CD4-positive, CD25-positive, alpha-beta regulatory T cell (primary cell): Measurements from ENCODE around the gene ALX1. TPM values are rescaled to one million over a fixed set of nuclear protein-coding genes. Genes with fewer than 3 reads are reported as not detected.

Experiments
- ATAC-seq, 2 donors: fragments of 150-1000 bp; cut with Tn5 transposase; one replicate each; pipeline ENCODE4 v1.10.0; 2021; ENCODE audit warnings: low read depth in 2 of 2, moderate number of reproducible peaks in 2 of 2, moderate library complexity in 1 of 2
- DNase-seq, 3 donors: peaks; one replicate each; pipeline versions ENCODE4 v3.0.0 to v3.0.0-alpha.2; 2012 to 2022; ENCODE audit warnings: mixed read lengths in 1 of 3
- H3K27ac ChIP-seq: one replicate; pipeline ENCODE4 v1.7.0; 2013; ENCODE audit warnings: mild to moderate bottlenecking, low read length; ENCODE audit not compliant: insufficient read depth, poor library complexity, severe bottlenecking
- H3K27me3 ChIP-seq: one replicate; pipeline ENCODE4 v1.7.0; 2013; ENCODE audit warnings: low read length; ENCODE audit not compliant: control insufficient read depth, insufficient read depth
- H3K36me3 ChIP-seq: one replicate; pipeline ENCODE4 v1.7.0; 2013; ENCODE audit warnings: mild to moderate bottlenecking, low read length, moderate library complexity; ENCODE audit not compliant: control insufficient read depth, insufficient read depth
- H3K4me1 ChIP-seq: 2 replicates; pipeline ENCODE4 v1.7.0; 2013; ENCODE audit warnings: mild to moderate bottlenecking, low read length; ENCODE audit not compliant: insufficient read depth, control insufficient read depth, poor library complexity, severe bottlenecking
- H3K4me3 ChIP-seq: one replicate; pipeline ENCODE4 v1.7.0; 2013; ENCODE audit warnings: low read depth, mild to moderate bottlenecking, low read length, moderate library complexity
- H3K9me3 ChIP-seq, 2 experiments: 1 replicate in 1 of 2; 2 replicates in 1 of 2; pipeline ENCODE4 v1.7.0; 2013; ENCODE audit warnings: low read length in 2 of 2, mild to moderate bottlenecking in 1 of 2, moderate library complexity in 1 of 2; ENCODE audit not compliant: control insufficient read depth in 2 of 2
- H3K27ac Mint-ChIP-seq, 3 donors: one replicate each; pipeline ENCODE4 v1.8.0; 2020 to 2022; ENCODE audit warnings: mild to moderate bottlenecking in 3 of 3, mixed read lengths in 3 of 3, moderate library complexity in 2 of 3
- H3K27me3 Mint-ChIP-seq: one replicate; pipeline ENCODE4 v1.8.0; 2022; ENCODE audit warnings: mild to moderate bottlenecking, mixed read lengths
- H3K36me3 Mint-ChIP-seq: one replicate; pipeline ENCODE4 v1.8.0; 2020; ENCODE audit warnings: mixed read lengths
- H3K4me1 Mint-ChIP-seq, 4 donors: one replicate each; pipeline ENCODE4 v1.8.0; 2020 to 2022; ENCODE audit warnings: mixed read lengths in 4 of 4, mild to moderate bottlenecking in 1 of 4
- H3K4me3 Mint-ChIP-seq, 4 donors: one replicate each; pipeline ENCODE4 v1.8.0; 2020 to 2022; ENCODE audit warnings: mild to moderate bottlenecking in 4 of 4, mixed read lengths in 4 of 4, moderate library complexity in 3 of 4
- H3K9me3 Mint-ChIP-seq, 7 donors: one replicate each; pipeline ENCODE4 v1.8.0; 2020 to 2022; ENCODE audit warnings: mixed read lengths in 7 of 7, mild to moderate bottlenecking in 3 of 7, moderate library complexity in 2 of 7
- polyA plus RNA-seq, 4 donors: library from polyadenylated mRNA; unstranded; fragments of 300-500 nt; fragmentation: Illumina TruSeq; gene quantifications; one replicate each; pipeline ENCODE4 v1.2.3, GENCODE V29; 2021
- total RNA-seq: library from RNA; stranded (reverse); gene quantifications from one replicate; pipeline ENCODE4 v1.2.3, GENCODE V29; 2022

ALX1 gene
- total and polyA plus RNA-seq, 5 donors from 2014 or later: not detected

DNA sequence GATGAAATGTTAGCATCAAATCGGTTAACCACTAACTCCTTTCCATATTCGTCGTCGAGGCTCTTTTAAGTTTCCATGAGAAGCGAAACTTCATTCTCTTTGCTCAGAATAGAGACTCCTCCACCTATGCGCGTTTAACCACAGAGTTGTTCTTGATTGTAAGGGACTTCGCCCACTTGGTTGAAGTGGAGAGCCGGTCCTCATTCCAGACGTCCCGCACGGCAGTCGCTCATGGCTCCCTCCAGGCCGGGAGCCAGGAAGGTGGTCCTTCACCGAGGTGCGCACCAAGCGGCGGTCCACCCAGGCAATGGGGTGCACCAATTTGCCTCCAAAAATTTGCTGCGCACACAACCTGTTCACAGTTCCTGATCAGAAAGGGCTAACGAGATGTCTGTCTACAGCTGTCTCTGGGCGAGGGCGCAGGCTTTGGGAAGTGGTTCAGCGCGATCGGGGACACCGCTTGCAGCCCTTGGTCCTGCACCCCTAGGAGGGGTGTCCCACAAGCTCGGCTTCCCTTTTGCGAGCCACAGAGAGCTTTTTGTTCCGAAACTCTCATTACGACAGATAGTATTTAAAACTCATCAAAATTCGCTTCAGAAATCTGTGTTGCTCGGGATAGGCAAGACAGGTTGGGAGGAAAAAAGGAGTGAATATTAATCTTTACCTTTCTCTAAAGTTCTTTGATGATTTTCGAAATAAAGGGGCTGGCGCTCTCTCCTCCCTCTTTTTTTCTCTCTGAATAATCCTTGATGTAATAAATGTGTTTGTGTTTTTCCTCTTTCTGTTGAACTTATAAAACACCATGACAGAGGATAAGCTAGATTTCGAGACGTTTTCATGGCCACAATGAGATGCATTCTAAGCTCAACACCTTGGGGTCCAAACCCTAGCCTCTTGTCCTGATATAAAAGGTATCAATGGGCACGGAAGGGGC, 6.4 kb upstream of the ALX1 start:
- peaks cover 16% of the 10 kb centered on the region for H3K27me3 Mint-ChIP-seq
- H3K9me3 Mint-ChIP-seq: peaks cover 0 to 4% (median 2%) of the 10 kb centered on the region in 7 donors
- no peak overlapping the region for H3K4me3 Mint-ChIP-seq
- peaks cover 4% of the 10 kb centered on the region for H3K27me3 ChIP-seq
- H3K36me3 ChIP-seq: no peaks in the 10 kb centered on the region
- no peak overlapping the region for H3K27ac ChIP-seq
- H3K4me1 ChIP-seq: no peaks in the 10 kb centered on the region
- ATAC-seq (no peak), DNase-seq (no peak)
- no peaks in the 10 kb centered on the region for H3K36me3 Mint-ChIP-seq
- no peak overlapping the region for H3K4me3 ChIP-seq
- H3K27ac Mint-ChIP-seq: no peak overlapping the region
- H3K4me1 Mint-ChIP-seq: no peaks in the 10 kb centered on the region
- peaks cover 0 to 3% of the 10 kb centered on the region in 2 experiments for H3K9me3 ChIP-seq

DNA sequence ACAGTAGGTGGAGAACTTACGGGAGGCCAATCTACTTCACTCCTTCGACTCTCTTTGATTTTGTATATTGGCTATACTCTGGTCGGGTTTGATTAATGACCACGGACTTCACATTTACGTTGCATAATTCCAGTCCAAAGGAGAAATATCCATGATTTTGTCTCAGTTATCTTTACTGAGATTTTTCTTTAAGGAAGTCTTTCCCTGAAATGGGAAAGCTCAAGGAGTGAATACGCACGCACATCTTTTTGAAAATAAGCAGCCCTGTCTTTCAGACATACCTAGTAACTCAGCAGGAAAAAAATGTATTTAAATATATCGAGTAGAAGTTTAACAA, 5.7 kb upstream of the ALX1 start:
- no peak overlapping the region for H3K27ac Mint-ChIP-seq
- no peaks in the 10 kb centered on the region for H3K36me3 ChIP-seq
- DNase-seq (no peak), ATAC-seq (no peak)
- peaks cover 3 to 6% of the 10 kb centered on the region in 2 experiments for H3K9me3 ChIP-seq
- H3K27me3 Mint-ChIP-seq: peaks cover 19% of the 10 kb centered on the region
- peaks cover 6% of the 10 kb centered on the region for H3K27me3 ChIP-seq
- no peaks in the 10 kb centered on the region for H3K4me1 Mint-ChIP-seq
- no peak overlapping the region for H3K4me3 ChIP-seq
- H3K36me3 Mint-ChIP-seq: no peaks in the 10 kb centered on the region
- no peak overlapping the region for H3K4me3 Mint-ChIP-seq
- H3K4me1 ChIP-seq: no peaks in the 10 kb centered on the region
- peaks cover 0 to 4% (median 2%) of the 10 kb centered on the region in 7 donors for H3K9me3 Mint-ChIP-seq
- no peak overlapping the region for H3K27ac ChIP-seq

DNA sequence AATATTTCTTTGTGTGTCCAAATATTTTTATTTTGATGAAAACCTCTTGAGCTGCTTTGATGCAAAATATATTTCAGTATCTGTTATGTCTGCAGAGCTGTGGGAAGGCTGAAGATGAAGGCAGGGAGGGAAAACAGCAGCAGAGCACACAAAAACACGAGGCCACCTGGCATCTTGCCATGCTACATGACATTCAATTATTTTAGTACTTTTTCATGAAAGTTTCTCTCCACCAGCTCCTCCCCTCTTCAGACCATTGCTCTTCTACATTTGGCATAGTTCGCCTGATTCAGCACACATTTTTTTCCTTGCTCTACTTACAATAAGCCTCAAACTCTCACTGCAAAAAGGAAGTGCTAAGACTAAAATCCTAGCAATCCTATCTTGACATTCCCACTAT, 4.6 kb upstream of the ALX1 start:
- DNase-seq (no peak), ATAC-seq (no peak)
- H3K27me3 ChIP-seq: peaks cover 6% of the 10 kb centered on the region
- no peak overlapping the region for H3K4me3 ChIP-seq
- H3K36me3 Mint-ChIP-seq: no peaks in the 10 kb centered on the region
- no peak overlapping the region for H3K27ac ChIP-seq
- H3K4me1 ChIP-seq: no peaks in the 10 kb centered on the region
- peaks cover 3 to 7% of the 10 kb centered on the region in 2 experiments for H3K9me3 ChIP-seq
- no peak overlapping the region for H3K27ac Mint-ChIP-seq
- peaks cover 25% of the 10 kb centered on the region for H3K27me3 Mint-ChIP-seq
- H3K4me1 Mint-ChIP-seq: peaks cover 0 to 4% (median 0%) of the 10 kb centered on the region in 4 donors
- H3K4me3 Mint-ChIP-seq: no peak overlapping the region
- peaks cover 0 to 4% (median 2%) of the 10 kb centered on the region in 7 donors for H3K9me3 Mint-ChIP-seq
- no peaks in the 10 kb centered on the region for H3K36me3 ChIP-seq

DNA sequence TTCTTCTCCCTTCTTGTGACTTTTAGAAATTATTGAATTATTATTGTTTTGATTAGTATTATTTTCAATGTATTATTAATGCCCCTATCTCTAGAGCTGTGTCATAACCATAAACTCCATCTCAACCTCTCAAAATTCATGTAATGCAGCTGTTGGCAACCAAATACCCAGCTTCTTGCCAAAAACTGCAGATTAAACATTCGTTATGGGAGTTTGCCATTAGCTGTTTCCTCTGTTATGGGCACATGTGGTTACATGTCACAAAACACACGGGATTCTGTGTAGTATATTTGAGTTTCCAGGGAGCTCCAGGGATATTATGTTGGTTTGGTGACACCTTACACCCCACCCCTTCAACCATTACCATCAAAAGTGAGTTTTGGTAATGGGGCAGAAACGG, 2.8 kb upstream of the ALX1 start:
- Histone ChIP-seq H3K9me3 (peaks cover 3 to 7% of the 10 kb centered on the region in 2 experiments), H3K27me3 (peaks cover 6% of the 10 kb centered on the region), H3K4me1 (no peaks in the 10 kb centered on the region), H3K4me3 (no peak overlapping the region), H3K27ac (no peak overlapping the region), H3K36me3 (no peaks in the 10 kb centered on the region)
- Mint-ChIP-seq H3K4me1 (peaks cover 0 to 4% (median 0%) of the 10 kb centered on the region in 4 donors), H3K27ac (no peak overlapping the region), H3K27me3 (peaks cover 34% of the 10 kb centered on the region), H3K36me3 (no peaks in the 10 kb centered on the region), H3K9me3 (peaks cover 0 to 11% (median 2%) of the 10 kb centered on the region in 7 donors), H3K4me3 (no peak overlapping the region)
- no peak for DNase-seq
- no peak for ATAC-seq

DNA sequence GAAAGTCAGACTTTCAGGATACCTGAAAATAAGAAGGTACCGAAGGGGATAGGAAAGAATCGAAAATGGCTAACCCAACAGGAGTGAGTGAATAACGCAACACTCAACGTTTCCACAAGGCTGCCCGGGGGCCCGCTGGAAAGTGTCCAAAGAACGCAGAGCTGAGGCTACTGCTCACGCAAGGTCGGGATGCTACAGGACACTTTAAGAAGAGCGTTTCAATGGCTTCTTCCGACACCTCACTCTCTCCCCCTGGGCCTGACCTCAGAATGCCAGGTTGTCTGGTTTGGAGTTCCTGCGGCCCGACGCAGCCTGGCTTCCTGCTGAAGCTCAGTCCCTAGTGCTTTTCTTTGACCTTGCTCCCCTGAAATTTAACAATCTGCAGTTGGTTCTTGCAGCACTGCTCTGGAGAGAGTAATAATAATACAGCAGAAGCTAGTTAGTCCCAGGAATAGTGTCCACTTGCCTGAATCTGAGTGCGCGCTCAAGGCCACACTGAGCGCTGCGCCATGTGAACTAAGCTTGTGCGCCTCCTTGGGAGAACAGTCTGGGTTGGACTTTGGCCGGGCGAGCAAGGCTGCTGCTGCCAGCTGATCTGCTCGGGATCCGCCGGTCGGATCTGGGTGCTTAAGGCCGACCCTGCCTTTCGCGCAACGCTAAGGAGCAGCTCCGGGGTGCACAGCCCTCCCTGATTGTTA, 2.0 kb upstream of the ALX1 start:
- H3K4me3 Mint-ChIP-seq: no peak overlapping the region
- H3K9me3 Mint-ChIP-seq: peaks cover 0 to 11% (median 2%) of the 10 kb centered on the region in 7 donors
- Histone ChIP-seq H3K4me1 (no peaks in the 10 kb centered on the region), H3K9me3 (peaks cover 3 to 7% of the 10 kb centered on the region in 2 experiments), H3K36me3 (no peaks in the 10 kb centered on the region), H3K4me3 (no peak overlapping the region), H3K27me3 (peaks cover 6% of the 10 kb centered on the region), H3K27ac (no peak overlapping the region)
- peaks cover 0 to 4% (median 0%) of the 10 kb centered on the region in 4 donors for H3K4me1 Mint-ChIP-seq
- peaks cover 34% of the 10 kb centered on the region for H3K27me3 Mint-ChIP-seq
- ATAC-seq: no peak
- DNase-seq: no peak
- no peak overlapping the region for H3K27ac Mint-ChIP-seq
- no peaks in the 10 kb centered on the region for H3K36me3 Mint-ChIP-seq

DNA sequence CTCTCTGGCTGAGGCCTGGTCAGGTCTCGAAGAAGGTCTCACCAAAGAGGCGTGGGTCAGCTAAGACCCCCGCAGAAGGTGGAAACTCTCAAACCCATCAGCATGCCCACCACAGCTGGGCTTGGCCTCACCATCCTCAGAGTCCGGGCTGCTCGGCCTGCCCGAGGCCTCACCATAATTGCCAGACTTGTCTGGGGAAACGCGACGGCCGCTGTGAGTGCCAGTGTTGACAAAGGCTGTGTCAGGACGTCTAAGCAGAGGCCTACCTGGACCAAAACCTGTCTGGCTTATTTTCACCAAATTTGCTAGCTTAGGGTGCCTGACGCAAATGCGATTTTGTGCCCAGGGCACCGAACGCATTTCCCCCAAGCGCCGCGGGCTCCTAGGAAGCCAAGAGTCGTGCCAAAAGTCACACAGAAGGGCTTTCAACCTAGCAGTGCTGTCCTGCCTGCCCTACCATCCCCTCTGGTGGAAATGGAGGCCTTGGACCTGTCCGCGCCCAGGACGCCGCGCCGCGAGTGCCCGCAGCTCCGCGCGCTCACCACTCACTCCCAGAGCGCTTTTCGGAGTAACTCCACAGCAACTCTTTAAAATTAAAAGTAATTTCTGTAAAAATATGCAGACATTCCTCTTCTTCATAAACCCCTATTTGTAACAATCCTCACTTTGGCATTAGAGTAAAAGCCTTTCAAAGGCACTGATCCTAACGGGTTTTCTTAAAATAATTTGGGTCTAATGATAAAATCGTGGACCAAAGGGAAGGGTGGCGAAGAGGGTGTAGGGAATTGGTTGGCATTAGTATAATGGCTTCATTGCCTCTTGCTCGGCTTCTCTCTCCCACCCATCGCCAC, 1.2 kb upstream of the ALX1 start:
- H3K27me3 Mint-ChIP-seq: peaks cover 34% of the 10 kb centered on the region
- peaks cover 0 to 13% (median 2%) of the 10 kb centered on the region in 7 donors for H3K9me3 Mint-ChIP-seq
- Histone ChIP-seq H3K4me1 (no peaks in the 10 kb centered on the region), H3K4me3 (no peak overlapping the region), H3K9me3 (peaks cover 3 to 7% of the 10 kb centered on the region in 2 experiments), H3K36me3 (no peaks in the 10 kb centered on the region), H3K27me3 (peaks cover 4% of the 10 kb centered on the region), H3K27ac (no peak overlapping the region)
- H3K4me3 Mint-ChIP-seq: no peak overlapping the region
- DNase-seq (no peak), ATAC-seq (no peak)
- peaks cover 0 to 4% (median 0%) of the 10 kb centered on the region in 4 donors for H3K4me1 Mint-ChIP-seq
- no peaks in the 10 kb centered on the region for H3K36me3 Mint-ChIP-seq
- H3K27ac Mint-ChIP-seq: no peak overlapping the region

DNA sequence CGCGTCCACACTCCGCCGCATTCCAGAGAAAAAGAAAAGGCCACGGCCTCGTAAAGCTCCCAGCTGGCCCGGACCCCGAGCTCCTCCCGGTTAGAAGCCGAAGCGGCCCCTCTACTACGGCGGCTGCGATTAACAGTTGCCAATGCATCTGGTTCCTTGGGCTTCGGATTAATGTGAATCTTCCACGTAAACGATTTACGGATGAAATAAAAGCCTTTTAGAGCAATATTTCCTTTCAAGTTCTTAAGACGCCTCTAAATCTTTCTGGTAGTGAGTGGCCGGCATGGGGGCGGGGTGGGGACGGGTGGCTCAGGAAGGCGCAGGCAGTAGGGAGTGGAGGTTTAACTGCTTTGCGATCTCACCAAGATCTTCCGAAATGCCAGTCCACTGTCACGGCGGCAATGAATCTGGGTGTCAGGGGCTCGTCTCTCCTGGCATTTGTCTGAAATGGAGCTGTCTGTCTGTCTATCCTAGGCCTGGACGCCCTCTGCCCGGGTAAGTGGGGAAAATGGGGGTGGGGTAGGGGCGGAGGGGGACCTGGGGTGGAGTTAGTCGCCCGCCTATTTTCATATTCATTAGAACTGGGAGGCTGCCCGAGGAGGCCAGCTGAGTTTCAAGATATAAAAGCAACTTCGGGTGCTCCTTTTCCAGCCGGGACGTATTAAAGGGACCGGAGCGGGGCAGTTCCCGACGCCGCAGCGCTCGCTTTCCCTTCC, 413 bp upstream of the ALX1 start:
- Histone ChIP-seq H3K4me3 (no peak overlapping the region), H3K27ac (no peak overlapping the region), H3K36me3 (no peaks in the 10 kb centered on the region), H3K9me3 (peaks cover 3 to 7% of the 10 kb centered on the region in 2 experiments), H3K4me1 (no peaks in the 10 kb centered on the region), H3K27me3 (peaks cover 4% of the 10 kb centered on the region)
- Mint-ChIP-seq H3K4me3 (no peak overlapping the region), H3K9me3 (peaks cover 0 to 13% (median 2%) of the 10 kb centered on the region in 7 donors), H3K36me3 (no peaks in the 10 kb centered on the region), H3K27ac (no peak overlapping the region), H3K27me3 (peaks cover 34% of the 10 kb centered on the region), H3K4me1 (peaks cover 0 to 4% (median 0%) of the 10 kb centered on the region in 4 donors)
- ATAC-seq (no peak), DNase-seq (no peak)
